Posterior vena cava (tissue), 2 donors: ENCODE data around the gene MPZL3. TPM values are rescaled to one million over a fixed set of nuclear protein-coding genes. Genes with fewer than 3 reads are reported as not detected.
"Not testable (repeated sequence)": the region's sequence is repeated elsewhere in the genome, so short reads cannot be mapped to it uniquely, and the experiment has no call there.

Experiments
- DNase-seq: peaks from one replicate; pipeline ENCODE4 v3.0.0-alpha.2; 2020; ENCODE audit warnings: low spot score
- intact Hi-C, 2 donors: fragments of 100-400 bp; cut with DNase I; formaldehyde crosslinking; loops; one replicate each; pipeline versions ENCODE4 v1.14.1 to v1.14.2; 2022 to 2023
- total RNA-seq, 2 donors: library from RNA; stranded (reverse); fragmentation: NEBNext Ultra II Directional; extraction: Animal tissue kit (Norgen Biotek cat#: 25700); gene quantifications; one replicate each; pipeline ENCODE4 v1.2.1, GENCODE V29; 2021
- donor health status: DM: yes; HTN: yes; CAD: no.
- donor health status: DM: yes; HTN: yes; CAD: no.

The MPZL3 gene
- total RNA-seq, 2 donors from 2014 or later = 0.52 to 1.6 TPM

DNA sequence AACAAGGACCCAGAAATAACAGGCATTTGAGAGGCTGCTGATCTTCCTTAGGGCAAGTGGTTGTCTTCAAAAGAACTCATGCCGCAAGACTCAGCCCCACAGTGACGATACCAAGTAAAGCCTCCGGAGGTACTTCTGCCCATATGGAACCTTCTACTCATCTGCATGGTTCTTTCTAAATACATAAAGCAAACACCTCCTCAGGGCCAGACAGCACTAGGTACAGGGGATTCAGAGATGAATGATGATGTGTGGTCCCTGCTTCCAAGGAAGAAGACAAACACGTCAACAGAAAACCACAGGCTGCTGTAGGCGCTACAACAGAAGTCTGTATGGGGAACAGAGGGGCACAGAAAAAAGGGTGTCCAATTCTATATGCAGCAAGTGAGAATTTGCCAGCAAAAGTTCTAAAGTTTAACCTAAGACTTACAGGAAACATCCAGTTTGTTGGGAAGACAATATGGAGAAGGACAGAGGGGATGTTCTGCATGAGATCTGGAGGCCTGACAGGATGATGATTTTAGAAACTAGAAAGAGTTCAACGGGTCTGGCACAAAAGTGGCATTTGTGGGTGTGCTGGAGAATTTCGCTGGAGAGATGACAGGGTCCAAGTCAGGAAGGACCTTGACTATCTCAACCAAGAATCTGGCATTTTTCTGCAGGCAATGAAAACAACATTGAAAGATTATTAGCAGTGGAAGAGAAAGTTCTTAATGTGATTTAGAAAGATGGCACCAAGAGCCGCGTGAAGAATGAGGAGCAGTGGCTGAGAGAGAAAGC is 51.1 kb downstream of the MPZL3 start:
- DNase-seq = no peak
- intact Hi-C loops = loop anchor here (10.0 kb wide), 2 partner anchors 64 to 144 kb away; partner anchors contain the start of genes CD3D (in 1 of the 2), CD3G (in 1 of the 2) and MPZL2 (in 1 of the 2)

GRCh38 chr11:118200497-118200896 is 51.7 kb downstream of the MPZL3 start:
- DNase-seq = no peak
- intact Hi-C loops = loop anchor here (10.0 kb wide), 2 partner anchors 64 to 144 kb away; partner anchors contain the start of genes CD3D (in 1 of the 2), CD3G (in 1 of the 2) and MPZL2 (in 1 of the 2)

DNA sequence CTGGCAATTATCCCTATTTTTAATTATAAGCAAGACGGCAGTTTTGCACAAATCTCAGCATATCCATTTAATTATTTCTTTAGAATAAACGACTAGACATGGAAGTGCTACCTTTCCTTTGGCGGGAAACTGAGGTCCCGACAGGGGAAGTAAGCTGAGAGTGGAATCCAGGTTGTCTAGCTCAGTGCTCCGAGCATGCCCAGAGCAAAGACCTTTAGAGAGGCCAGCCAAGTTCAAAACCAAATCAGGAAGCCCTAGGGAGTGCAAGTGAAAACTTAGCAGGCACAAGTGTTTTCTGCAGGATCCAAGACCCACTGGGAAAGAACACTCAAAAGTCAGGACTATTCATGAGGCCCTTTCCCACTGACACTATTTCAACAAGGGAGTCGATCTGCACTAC is 53.0 kb downstream of the MPZL3 start:
- intact Hi-C loops = loop anchor here in 1 of 2 donors (5.0 kb wide), 1 partner anchor 153 kb away; no protein-coding TSS in a partner anchor
- no peak for DNase-seq

DNA sequence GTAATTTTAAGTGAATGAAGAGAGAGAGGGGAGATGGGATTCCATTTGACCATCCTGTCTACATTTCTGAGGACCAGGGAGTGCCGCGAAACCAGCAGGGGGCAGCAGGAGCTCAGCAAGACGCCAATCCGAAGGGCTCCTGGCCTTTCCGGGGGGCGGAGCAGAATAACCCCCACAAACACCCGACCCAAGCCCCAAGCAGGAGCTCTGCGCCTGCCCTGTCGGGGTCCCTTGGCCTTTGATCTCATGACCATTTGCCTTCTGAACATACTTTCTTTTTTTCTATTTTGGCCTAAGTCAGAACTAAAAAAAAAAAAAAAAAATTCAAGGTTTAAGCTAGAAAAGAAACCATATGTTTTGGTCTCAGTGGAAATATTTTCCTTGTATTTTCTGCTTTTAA is 53.8 kb downstream of the MPZL3 start:
- peak; percentile 93 for DNase-seq
- intact Hi-C loops = loop anchor here in 1 of 2 donors (5.0 kb wide), 1 partner anchor 154 kb away; no protein-coding TSS in a partner anchor

DNA sequence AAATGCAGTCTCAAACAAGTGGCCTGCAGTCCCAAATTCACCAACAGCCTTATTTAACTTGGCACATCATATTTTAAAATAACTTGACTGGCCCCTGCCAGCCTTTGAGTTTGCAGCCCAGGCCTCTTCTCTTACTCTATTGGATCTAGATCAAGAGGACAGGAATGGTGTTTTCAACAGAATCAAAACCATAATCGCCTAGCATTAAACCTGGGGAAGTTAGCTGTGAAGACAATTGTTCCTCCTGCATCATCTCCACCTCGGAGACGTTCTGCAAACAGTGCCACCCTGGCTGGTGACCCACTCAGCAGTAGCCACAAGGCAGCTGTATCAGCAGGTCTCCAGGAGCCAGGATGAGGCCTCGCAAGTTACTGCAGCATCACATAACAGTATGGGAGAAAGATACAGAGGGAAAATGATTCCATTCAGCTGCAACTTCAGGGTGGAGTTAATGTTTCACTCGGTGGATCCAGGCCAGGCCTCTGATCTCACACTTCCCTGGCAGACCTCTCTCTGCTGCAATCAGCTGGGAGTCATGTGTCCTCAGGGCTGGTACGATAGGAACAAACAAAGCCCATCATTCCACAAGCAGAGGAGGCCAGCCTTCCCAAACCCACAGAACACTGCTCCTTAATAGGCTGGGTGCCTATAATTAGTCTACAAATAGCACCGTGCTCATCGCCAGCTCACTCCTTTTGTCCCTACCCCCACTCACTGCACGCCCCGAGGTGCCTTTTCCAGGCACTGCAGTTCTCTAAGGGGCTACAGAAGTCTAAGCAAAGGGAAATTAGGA is 57.1 kb downstream of the MPZL3 start:
- DNase-seq = peak; percentile 90
- intact Hi-C loops = loop anchor here in 1 of 2 donors (5.0 kb wide), 1 partner anchor 157 kb away; no protein-coding TSS in a partner anchor

- DNase-seq = no peak
- intact Hi-C loops = no loop called here
These were observed 58.1 kb downstream of the MPZL3 start for GRCh38 chr11:118193910-118194566.

GRCh38 chr11:118192817-118193216 is 59.3 kb downstream of the MPZL3 start:
- intact Hi-C loops, DNase-seq: not testable (repeated sequence)

GRCh38 chr11:118190942-118191506 is 61.1 kb downstream of the MPZL3 start:
- DNase-seq, intact Hi-C loops: not testable (repeated sequence)

DNA sequence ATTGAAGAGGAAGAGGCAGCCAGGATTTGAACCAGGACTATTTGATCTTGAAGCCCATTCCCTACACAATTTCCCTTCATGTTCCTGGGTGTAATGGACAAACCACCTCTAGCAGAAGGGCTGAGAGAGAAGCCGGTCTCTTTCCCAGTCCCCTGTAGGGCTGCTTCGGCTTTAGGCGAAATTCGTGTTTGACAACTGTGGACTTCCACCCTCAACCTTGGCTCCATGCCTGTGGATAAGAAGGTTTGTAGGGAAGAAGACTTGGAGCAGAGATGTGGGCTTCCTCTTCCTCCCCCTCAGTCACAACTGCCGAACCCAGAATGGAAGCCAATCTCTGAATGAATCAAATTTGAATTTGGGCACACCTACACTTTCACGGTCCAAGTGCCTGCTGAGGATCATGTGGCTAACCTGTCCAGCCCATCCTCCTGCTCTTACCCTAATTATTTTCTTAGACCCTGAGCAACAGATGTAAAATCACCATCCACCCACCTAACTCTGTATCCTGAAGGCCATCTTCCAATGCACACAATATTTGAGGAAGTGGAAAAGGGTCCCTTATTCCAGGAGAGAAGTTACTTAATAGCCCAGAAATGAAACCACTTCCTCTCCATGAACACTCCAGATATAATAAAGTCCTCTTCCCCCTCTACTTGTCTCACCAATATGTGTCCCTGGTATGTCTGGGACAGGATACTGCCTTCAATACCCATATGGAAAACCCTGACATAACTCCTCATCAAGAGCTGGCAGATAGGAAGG is 65.6 kb downstream of the MPZL3 start:
- DNase-seq = no peak
- intact Hi-C loops = no loop called here

- intact Hi-C loops = no loop called here
- no peak for DNase-seq
These were observed 67.2 kb downstream of the MPZL3 start for GRCh38 chr11:118184784-118185579.

DNA sequence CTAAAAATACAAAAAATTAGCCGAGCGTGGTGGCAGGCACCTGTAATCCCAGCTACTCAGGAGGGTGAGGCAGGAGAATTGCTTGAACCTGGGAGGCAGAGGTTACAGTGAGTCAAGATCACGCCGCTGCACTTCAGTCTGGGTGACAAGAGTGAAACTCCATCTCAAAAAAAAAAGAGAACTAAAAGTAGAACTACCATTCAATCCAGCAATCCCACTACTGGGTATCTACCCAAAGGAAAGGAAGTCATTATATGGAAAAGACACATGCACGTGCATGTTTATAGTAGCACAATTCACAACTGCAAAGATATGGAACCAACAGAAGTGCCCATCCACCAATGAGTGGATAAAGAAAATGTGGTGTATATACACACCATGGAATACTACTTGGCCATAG is 68.5 kb downstream of the MPZL3 start:
- intact Hi-C loops, DNase-seq: not testable (repeated sequence)

DNA sequence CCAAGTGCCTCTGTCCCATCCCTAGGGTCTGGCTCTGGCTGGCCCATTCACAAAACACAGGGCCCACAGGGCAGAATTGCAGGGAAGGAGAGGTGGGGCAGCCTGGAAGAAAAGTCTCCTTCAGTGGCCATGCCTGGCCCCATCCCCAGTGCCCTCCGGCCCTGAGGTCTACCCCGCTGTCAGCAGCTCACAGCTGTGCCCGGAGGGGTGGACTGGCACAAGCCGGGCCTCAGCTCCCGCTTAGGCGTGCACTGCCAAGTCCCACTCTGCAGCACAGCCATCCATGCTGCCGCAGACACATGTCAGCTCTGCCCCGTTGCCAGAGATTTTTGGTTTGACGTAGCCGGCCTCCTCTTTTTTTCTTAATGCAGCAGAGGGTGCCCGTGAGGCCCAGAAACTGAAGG is 71.9 kb downstream of the MPZL3 start:
- no peak for DNase-seq
- intact Hi-C loops = no loop called here

GRCh38 chr11:118176778-118177134 is 75.4 kb downstream of the MPZL3 start:
- no peak for DNase-seq
- intact Hi-C loops = no loop called here

Other genes with a start within 250 kb of the MPZL3 start
- gene TMPRSS4, start 175.3 kb downstream of the MPZL3 start, total RNA-seq = not detected
- not detected for gene SMIM35, start 165.4 kb downstream of the MPZL3 start, total RNA-seq
- gene SCN4B, start 99.5 kb downstream of the MPZL3 start, total RNA-seq = 1 to 10 TPM; 3.5 to 9.8 TPM
- 1 to 10 TPM in 1 of 2 donors, under 1 TPM in 1; 0.14 to 1.4 TPM for gene SCN2B, start 75.7 kb downstream of the MPZL3 start, total RNA-seq
- 1 to 10 TPM; 3.8 to 7.0 TPM for gene JAML, start 27.4 kb downstream of the MPZL3 start, total RNA-seq
- gene MPZL2, start 11.9 kb upstream of the MPZL3 start, total RNA-seq = 10 to 100 TPM; 29.8 to 53.3 TPM
- gene CD3E, start 52.4 kb upstream of the MPZL3 start, total RNA-seq = 1 to 10 TPM; 1.3 to 1.8 TPM
- gene CD3D, start 90.3 kb upstream of the MPZL3 start, total RNA-seq = 1 to 10 TPM in 1 of 2 donors, not detected in 1; 1.2 TPM
- 1 to 10 TPM in 1 of 2 donors, under 1 TPM in 1; 0.57 to 1.1 TPM for gene CD3G, start 92.0 kb upstream of the MPZL3 start, total RNA-seq
- 10 to 100 TPM; 31.1 to 34.1 TPM for gene UBE4A, start 107.2 kb upstream of the MPZL3 start, total RNA-seq
- 100 to 1,000 TPM; 121 to 146 TPM for gene ATP5MG, start 149.2 kb upstream of the MPZL3 start, total RNA-seq
- 10 to 100 TPM; 47.3 to 59.7 TPM for gene KMT2A, start 184.1 kb upstream of the MPZL3 start, total RNA-seq